HL-60/S4 treated with phorbol 12-myristate 13-acetate at 8.2 ng/mL for 4 days and 3 days (cell line): ENCODE measurements around the gene OCIAD2.
"Not testable (repeated sequence)": the region's sequence is repeated elsewhere in the genome, so short reads cannot be mapped to it uniquely, and the experiment has no call there.

ENCODE experiments used
- in situ Hi-C: fragments of 300-500 bp; cut with MboI; formaldehyde crosslinking; loops from 2 replicates; pipeline ENCODE4 v1.15.0; 2022; ENCODE audit warnings: low sequenced_read_pairs

Gene OCIAD2

DNA sequence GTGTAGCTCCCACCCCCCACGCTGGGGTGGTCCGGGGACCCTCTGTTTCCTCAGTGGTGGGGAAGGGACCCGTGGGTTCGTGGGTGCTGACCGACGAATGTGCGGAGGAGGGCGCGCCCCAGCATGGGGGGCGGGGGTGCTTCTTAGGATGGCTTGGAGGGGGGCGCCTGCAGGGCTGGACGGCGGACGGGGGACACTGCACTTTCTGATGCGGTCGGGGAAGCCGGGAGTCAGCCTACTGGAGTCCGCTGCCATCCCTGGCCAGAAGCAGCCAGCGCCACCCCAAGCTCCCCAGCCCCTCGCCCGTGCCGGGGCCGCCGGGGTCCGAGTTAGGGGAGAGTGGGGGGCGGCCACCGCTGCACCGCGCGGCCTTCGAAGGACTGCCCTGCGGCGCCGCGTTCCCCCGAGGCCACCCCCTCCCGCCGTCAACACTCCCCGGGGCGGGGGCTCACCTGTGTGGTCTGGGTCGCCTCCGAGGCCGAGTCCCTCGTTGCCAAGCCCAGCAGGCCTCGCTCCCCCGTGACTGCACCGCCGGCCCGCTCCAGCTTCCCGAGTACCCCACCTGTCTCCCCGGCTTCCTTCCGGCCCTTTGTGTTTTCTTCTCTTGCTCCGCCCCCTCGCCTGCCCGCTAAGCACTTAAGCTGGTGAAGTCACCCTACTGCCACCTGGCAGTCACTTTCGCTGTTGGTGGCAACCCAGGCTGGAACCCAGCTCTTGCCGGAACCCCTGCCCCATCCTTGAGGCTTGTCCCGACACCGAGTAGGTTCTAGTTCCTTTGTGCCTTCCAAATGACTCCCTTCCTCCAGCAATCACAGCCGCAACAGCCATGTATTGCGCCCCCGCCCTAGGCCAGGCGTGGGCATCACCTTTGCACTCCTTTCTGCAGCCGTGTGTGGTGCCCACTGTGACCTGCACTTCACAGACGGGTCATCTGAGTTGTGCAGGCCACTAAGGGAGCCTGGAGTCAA, at the start of gene OCIAD2:
Gene OCIAD2 (minus strand): TSS at position 569 of the 968 bp plus-strand sequence. CDS start 2,225 bp downstream, outside the sequence.
- in situ Hi-C loops = no loop called here

DNA sequence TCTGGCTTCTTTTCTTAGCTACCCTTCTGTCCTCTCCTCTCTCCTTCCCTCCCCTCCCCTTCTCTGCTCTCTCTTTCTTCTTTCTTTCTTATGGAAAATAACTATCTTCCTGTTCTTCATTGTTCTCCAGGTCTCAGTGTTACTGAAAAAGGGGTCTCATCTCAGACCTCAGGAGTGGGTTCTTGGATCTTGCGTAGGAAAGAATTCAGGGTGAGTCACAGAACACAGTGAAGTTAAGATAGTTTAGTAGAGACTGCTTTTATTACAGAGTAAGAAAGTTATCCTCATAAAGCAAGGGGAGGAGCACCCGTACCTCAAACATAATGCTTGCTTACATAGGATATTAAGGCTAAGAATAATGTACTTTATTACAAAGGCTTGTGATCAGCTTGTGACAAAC, 47.7 kb upstream of the OCIAD2 start:
- in situ Hi-C loops = no loop called here

- in situ Hi-C loops = loop anchor here (25.0 kb wide), 1 partner anchor 387 kb away; no protein-coding TSS in a partner anchor
Observed at GRCh38 chr4:48949518-48950219, 43.1 kb upstream of the OCIAD2 start.

- in situ Hi-C loops = loop anchor here (25.0 kb wide), 1 partner anchor 387 kb away; no protein-coding TSS in a partner anchor
Observed at GRCh38 chr4:48949086-48949485, 42.5 kb upstream of the OCIAD2 start.

DNA sequence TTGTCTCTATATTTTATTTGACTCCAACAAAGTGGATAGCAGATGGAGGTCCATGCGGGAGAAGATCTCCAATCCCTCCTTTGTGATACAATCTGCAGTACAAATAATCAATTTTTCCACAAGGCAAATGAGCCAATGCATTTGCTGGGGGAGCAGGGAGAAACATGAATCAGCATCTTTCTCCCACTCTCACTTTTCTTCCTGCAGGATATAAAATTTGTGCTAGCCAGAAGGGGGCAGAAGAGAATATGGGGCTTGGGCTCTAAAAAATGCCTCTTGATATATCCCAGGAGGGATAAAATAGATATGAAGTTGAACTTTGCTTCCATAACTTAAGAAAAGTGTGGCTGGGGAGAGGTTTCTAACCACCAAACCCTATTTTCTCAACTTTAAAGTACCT, 41.2 kb upstream of the OCIAD2 start:
- in situ Hi-C loops = loop anchor here (25.0 kb wide), 1 partner anchor 385 kb away; no protein-coding TSS in a partner anchor

GRCh38 chr4:48945981-48946380, 39.4 kb upstream of the OCIAD2 start:
- in situ Hi-C loops = loop anchor here (25.0 kb wide), 1 partner anchor 384 kb away; no protein-coding TSS in a partner anchor

DNA sequence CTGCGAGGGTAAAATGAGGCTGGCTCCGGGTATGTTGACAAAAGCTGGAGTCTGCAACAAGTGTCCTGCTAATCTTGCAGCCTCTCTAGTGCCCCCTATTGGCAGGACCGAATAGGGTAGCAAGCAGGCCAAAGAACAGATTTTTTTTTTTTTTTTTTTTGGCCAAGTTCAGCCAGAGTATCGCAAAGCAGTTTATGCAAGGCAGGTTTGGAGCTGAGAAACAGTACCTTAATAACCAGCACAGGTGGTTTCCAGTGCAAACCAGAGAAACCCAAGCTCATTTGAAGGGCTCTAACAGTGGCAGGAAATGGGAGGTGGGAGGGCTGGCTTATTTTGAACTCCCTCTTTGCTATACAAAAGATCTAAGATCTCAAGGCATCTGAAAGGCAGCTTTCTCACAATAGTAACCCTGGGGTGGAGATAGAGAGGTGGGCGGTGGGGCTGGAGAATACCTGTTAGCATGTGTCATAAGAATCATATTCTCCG, 38.2 kb upstream of the OCIAD2 start:
- in situ Hi-C loops = loop anchor here (25.0 kb wide), 1 partner anchor 382 kb away; no protein-coding TSS in a partner anchor

DNA sequence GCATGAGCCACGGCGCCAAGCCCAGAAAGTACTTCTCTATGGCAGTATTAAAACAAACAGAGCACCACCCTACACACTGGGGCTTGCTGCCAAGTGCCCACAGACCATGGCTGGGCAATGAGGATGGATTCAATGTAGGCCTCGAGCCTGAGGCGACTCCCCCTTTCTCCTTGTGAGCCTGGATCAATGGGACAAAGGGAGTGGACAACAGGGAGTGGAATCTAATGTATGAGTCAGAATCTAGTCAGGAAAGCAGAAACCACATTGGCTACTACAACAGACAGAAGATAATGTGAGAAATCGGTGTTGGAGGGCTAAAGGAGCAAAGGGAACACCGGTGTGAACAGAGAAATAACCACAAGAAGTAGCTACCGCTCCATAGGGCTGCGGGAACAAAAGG, 37.7 kb upstream of the OCIAD2 start:
- in situ Hi-C loops = loop anchor here (25.0 kb wide), 1 partner anchor 382 kb away; no protein-coding TSS in a partner anchor

GRCh38 chr4:48943387-48943786, 36.8 kb upstream of the OCIAD2 start:
- in situ Hi-C loops = loop anchor here (25.0 kb wide), 1 partner anchor 381 kb away; no protein-coding TSS in a partner anchor

GRCh38 chr4:48939785-48940184, 33.2 kb upstream of the OCIAD2 start:
- in situ Hi-C loops = loop anchor here (25.0 kb wide), 1 partner anchor 377 kb away; no protein-coding TSS in a partner anchor

- in situ Hi-C loops = loop anchor here (25.0 kb wide), 1 partner anchor 377 kb away; no protein-coding TSS in a partner anchor
Observed at GRCh38 chr4:48938831-48939230, 32.3 kb upstream of the OCIAD2 start.

GRCh38 chr4:48937033-48937432, 30.5 kb upstream of the OCIAD2 start:
- in situ Hi-C loops = loop anchor here (25.0 kb wide), 1 partner anchor 375 kb away; no protein-coding TSS in a partner anchor

DNA sequence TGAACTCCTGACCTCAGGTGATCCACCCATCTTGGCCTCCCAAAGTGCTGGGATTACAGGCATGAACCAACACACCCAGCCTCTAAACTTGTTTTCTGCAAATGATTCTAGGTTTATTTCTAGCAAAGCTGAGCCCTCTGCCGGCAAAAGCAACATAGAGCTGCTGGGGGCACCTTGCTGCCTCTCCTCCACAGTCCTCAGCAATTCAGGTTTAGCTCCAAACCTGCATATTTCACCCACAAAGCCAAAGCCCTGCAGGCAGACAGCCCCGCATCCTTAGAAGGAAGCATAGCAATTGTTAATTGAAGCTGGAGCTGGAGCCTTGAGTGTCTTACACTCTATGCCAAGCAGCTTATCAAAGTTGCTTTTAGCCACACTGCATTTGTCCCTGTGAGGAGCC, 24.9 kb upstream of the OCIAD2 start:
- in situ Hi-C loops = loop anchor here (25.0 kb wide), 1 partner anchor 369 kb away; no protein-coding TSS in a partner anchor

DNA sequence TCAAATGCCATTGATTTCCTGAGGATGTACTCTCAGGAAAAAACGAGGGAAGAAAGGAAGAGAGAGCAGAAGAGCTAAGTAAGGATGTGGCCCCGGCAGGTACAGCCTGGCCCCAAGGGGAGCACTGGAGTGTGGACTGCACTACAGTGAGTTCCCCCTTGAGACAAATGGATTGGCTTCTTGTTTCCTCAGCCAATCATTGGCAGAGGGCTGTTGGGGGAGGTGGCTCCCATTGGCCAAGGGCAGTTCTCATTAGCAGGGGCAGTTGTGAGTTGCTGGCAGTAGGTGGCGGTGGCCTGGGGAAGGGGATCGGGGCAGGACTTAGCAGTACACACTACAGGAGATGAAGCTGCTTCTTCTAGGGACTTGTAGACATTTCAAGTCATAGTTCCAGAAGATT, 24.1 kb upstream of the OCIAD2 start:
- in situ Hi-C loops = loop anchor here (25.0 kb wide), 1 partner anchor 368 kb away; no protein-coding TSS in a partner anchor

GRCh38 chr4:48924416-48924815, 17.8 kb upstream of the OCIAD2 start:
- in situ Hi-C loops = no loop called here

- in situ Hi-C loops = not testable (repeated sequence)
Observed at GRCh38 chr4:48923065-48923464, 16.5 kb upstream of the OCIAD2 start.

GRCh38 chr4:48914311-48914710, 7.7 kb upstream of the OCIAD2 start:
- in situ Hi-C loops = no loop called here

DNA sequence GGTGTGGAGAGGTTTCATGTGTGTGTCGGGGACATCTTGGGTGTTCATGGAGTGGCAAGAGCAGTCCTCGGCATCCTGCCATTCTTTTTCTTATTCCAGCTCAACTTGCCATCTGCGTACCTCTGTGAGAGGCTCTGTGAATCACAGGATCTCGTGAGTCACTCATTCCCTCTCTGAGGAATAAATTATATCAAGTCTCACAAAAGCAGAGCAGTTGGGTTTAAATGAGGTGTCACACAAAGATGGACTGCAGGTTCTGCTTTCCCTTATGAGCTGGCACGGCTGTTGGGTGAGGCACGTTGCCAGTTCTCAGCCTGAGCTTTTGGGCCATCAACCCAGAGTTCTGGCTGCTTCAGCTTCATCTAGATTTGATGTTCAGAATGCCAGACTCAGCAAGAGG, 6.8 kb upstream of the OCIAD2 start:
- in situ Hi-C loops = no loop called here

- in situ Hi-C loops = no loop called here
Observed at GRCh38 chr4:48912349-48912748, 5.8 kb upstream of the OCIAD2 start.

DNA sequence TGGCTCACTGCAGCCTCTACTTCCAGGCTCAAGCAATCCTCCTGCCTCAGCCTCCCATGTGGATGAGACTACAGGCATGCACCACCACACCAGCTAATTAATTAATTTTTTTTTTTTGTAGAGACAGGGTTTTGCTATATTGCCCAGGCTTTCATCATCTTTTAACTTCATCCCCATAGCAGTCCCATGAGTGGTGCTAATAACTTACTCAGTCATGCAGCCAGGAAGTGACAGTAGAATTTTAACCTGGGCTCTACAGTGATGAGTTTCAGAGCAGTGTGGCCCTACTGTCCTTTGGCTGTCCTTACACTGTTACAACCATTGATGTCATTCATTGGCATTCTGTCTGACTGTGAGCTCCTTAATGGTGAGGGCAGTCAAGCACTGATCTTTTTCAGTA, 3.9 kb upstream of the OCIAD2 start:
- in situ Hi-C loops = no loop called here

- in situ Hi-C loops = no loop called here
Observed at GRCh38 chr4:48909697-48910096, 3.1 kb upstream of the OCIAD2 start.
